ENCODE results near the gene RIOK2.
"Not testable (repeated sequence)": the region's sequence is repeated elsewhere in the genome, so short reads cannot be mapped to it uniquely, and the experiment has no call there.

The RIOK2 gene

GRCh38 chr5:97194366-97194765 lies 11.3 kb upstream of the RIOK2 start:
- no peak overlapping the region for H3K27ac ChIP-seq (ENCODE audit: low read depth, low read length)
- no peaks in the 10 kb centered on the region for H3K27me3 ChIP-seq (ENCODE audit: insufficient read depth, low read length)
- H2AFZ ChIP-seq (ENCODE audit: low read length, unreplicated experiment): no peak overlapping the region
- no peaks in the 10 kb centered on the region for H3K4me1 ChIP-seq (ENCODE audit: control insufficient read depth, insufficient read depth, low read length, unreplicated experiment)
- no peaks in the 10 kb centered on the region for H3K79me2 ChIP-seq (ENCODE audit: control insufficient read depth, insufficient read depth, low read length, unreplicated experiment)
- H3K36me3 ChIP-seq (ENCODE audit: insufficient read depth, low read length): no peaks in the 10 kb centered on the region
- no peak overlapping the region for H3K4me3 ChIP-seq (ENCODE audit: low read depth, low read length)

GRCh38 chr5:97193355-97193688 lies 10.3 kb upstream of the RIOK2 start:
- no peak overlapping the region for H3K4me3 ChIP-seq (ENCODE audit: low read depth, low read length)
- H3K27ac ChIP-seq (ENCODE audit: low read depth, low read length): no peak overlapping the region
- H3K36me3 ChIP-seq (ENCODE audit: insufficient read depth, low read length): no peaks in the 10 kb centered on the region
- no peaks in the 10 kb centered on the region for H3K27me3 ChIP-seq (ENCODE audit: insufficient read depth, low read length)
- no peak overlapping the region for H2AFZ ChIP-seq (ENCODE audit: low read length, unreplicated experiment)
- no peaks in the 10 kb centered on the region for H3K4me1 ChIP-seq (ENCODE audit: control insufficient read depth, insufficient read depth, low read length, unreplicated experiment)
- H3K79me2 ChIP-seq (ENCODE audit: control insufficient read depth, insufficient read depth, low read length, unreplicated experiment): no peaks in the 10 kb centered on the region

GRCh38 chr5:97192580-97193354 lies 9.7 kb upstream of the RIOK2 start:
- no peaks in the 10 kb centered on the region for H3K79me2 ChIP-seq (ENCODE audit: control insufficient read depth, insufficient read depth, low read length, unreplicated experiment)
- no peak overlapping the region for H3K27ac ChIP-seq (ENCODE audit: low read depth, low read length)
- H3K4me3 ChIP-seq (ENCODE audit: low read depth, low read length): no peak overlapping the region

GRCh38 chr5:97191893-97192292 lies 8.8 kb upstream of the RIOK2 start:
- Histone ChIP-seq H3K79me2 (ENCODE audit: control insufficient read depth, insufficient read depth, low read length, unreplicated experiment) (no peaks in the 10 kb centered on the region), H3K4me1 (ENCODE audit: control insufficient read depth, insufficient read depth, low read length, unreplicated experiment) (no peaks in the 10 kb centered on the region), H3K27me3 (ENCODE audit: insufficient read depth, low read length) (no peaks in the 10 kb centered on the region), H2AFZ (ENCODE audit: low read length, unreplicated experiment) (no peak overlapping the region), H3K36me3 (ENCODE audit: insufficient read depth, low read length) (no peaks in the 10 kb centered on the region), H3K4me3 (ENCODE audit: low read depth, low read length) (no peak overlapping the region), H3K27ac (ENCODE audit: low read depth, low read length) (no peak overlapping the region)

More at GRCh38 chr5:97192580-97193354, 9.7 kb upstream of the RIOK2 start:
- Histone ChIP-seq H2AFZ (ENCODE audit: low read length, unreplicated experiment) (no peak overlapping the region), H3K27me3 (ENCODE audit: insufficient read depth, low read length) (no peaks in the 10 kb centered on the region), H3K36me3 (ENCODE audit: insufficient read depth, low read length) (no peaks in the 10 kb centered on the region), H3K4me1 (ENCODE audit: control insufficient read depth, insufficient read depth, low read length, unreplicated experiment) (no peaks in the 10 kb centered on the region)

- not testable (repeated sequence) for H3K4me1 ChIP-seq (ENCODE audit: control insufficient read depth, insufficient read depth, low read length, unreplicated experiment); H3K79me2 ChIP-seq (ENCODE audit: control insufficient read depth, insufficient read depth, low read length, unreplicated experiment); H3K36me3 ChIP-seq (ENCODE audit: insufficient read depth, low read length); H3K4me3 ChIP-seq (ENCODE audit: low read depth, low read length); H3K27ac ChIP-seq (ENCODE audit: low read depth, low read length); H3K27me3 ChIP-seq (ENCODE audit: insufficient read depth, low read length); H2AFZ ChIP-seq (ENCODE audit: low read length, unreplicated experiment)
Measured at GRCh38 chr5:97189523-97189922, 6.5 kb upstream of the RIOK2 start.

- peak overlapping the region; percentile 90 for H2AFZ ChIP-seq (ENCODE audit: low read length, unreplicated experiment)
- peaks cover 47% of the 10 kb centered on the region for H3K79me2 ChIP-seq (ENCODE audit: control insufficient read depth, insufficient read depth, low read length, unreplicated experiment)
- peaks cover 14% of the 10 kb centered on the region for H3K4me1 ChIP-seq (ENCODE audit: control insufficient read depth, insufficient read depth, low read length, unreplicated experiment)
- peaks cover 5% of the 10 kb centered on the region for H3K36me3 ChIP-seq (ENCODE audit: insufficient read depth, low read length)
- no peaks in the 10 kb centered on the region for H3K27me3 ChIP-seq (ENCODE audit: insufficient read depth, low read length)
- H3K27ac ChIP-seq (ENCODE audit: low read depth, low read length): peak overlapping the region; percentile 80
- H3K4me3 ChIP-seq (ENCODE audit: low read depth, low read length): peak overlapping the region; percentile 87
Measured at GRCh38 chr5:97183930-97184213, 825 bp upstream of the RIOK2 start.

GRCh38 chr5:97182571-97183099 lies 412 bp downstream of the RIOK2 start:
- Histone ChIP-seq H3K79me2 (ENCODE audit: control insufficient read depth, insufficient read depth, low read length, unreplicated experiment) (peaks cover 58% of the 10 kb centered on the region), H3K4me3 (ENCODE audit: low read depth, low read length) (peak overlapping the region; percentile 87), H3K27ac (ENCODE audit: low read depth, low read length) (peak overlapping the region; percentile 80), H2AFZ (ENCODE audit: low read length, unreplicated experiment) (peak overlapping the region; percentile 40), H3K4me1 (ENCODE audit: control insufficient read depth, insufficient read depth, low read length, unreplicated experiment) (peaks cover 14% of the 10 kb centered on the region), H3K27me3 (ENCODE audit: insufficient read depth, low read length) (no peaks in the 10 kb centered on the region), H3K36me3 (ENCODE audit: insufficient read depth, low read length) (peaks cover 8% of the 10 kb centered on the region)

- peaks cover 14% of the 10 kb centered on the region for H3K36me3 ChIP-seq (ENCODE audit: insufficient read depth, low read length)
- peaks cover 62% of the 10 kb centered on the region for H3K79me2 ChIP-seq (ENCODE audit: control insufficient read depth, insufficient read depth, low read length, unreplicated experiment)
Measured at GRCh38 chr5:97181856-97182545, 1.0 kb downstream of the RIOK2 start.

GRCh38 chr5:97179457-97179856 lies 3.6 kb downstream of the RIOK2 start:
- Histone ChIP-seq H3K79me2 (ENCODE audit: control insufficient read depth, insufficient read depth, low read length, unreplicated experiment) (peaks cover 56% of the 10 kb centered on the region), H3K36me3 (ENCODE audit: insufficient read depth, low read length) (peaks cover 29% of the 10 kb centered on the region), H3K4me1 (ENCODE audit: control insufficient read depth, insufficient read depth, low read length, unreplicated experiment) (peaks cover 12% of the 10 kb centered on the region)
- not testable (repeated sequence) for H2AFZ ChIP-seq (ENCODE audit: low read length, unreplicated experiment); H3K4me3 ChIP-seq (ENCODE audit: low read depth, low read length); H3K27ac ChIP-seq (ENCODE audit: low read depth, low read length); H3K27me3 ChIP-seq (ENCODE audit: insufficient read depth, low read length)

More at GRCh38 chr5:97181856-97182545, 1.0 kb downstream of the RIOK2 start:
- H2AFZ ChIP-seq (ENCODE audit: low read length, unreplicated experiment): no peak overlapping the region
- H3K27ac ChIP-seq (ENCODE audit: low read depth, low read length): peak overlapping the region; percentile 80; the same call in 1 of the 2 replicates
- H3K27me3 ChIP-seq (ENCODE audit: insufficient read depth, low read length): no peaks in the 10 kb centered on the region
- peaks cover 14% of the 10 kb centered on the region for H3K4me1 ChIP-seq (ENCODE audit: control insufficient read depth, insufficient read depth, low read length, unreplicated experiment)
- peak overlapping the region; percentile 87 for H3K4me3 ChIP-seq (ENCODE audit: low read depth, low read length)

GRCh38 chr5:97172227-97172626 lies 10.8 kb downstream of the RIOK2 start:
- Histone ChIP-seq H3K27ac (ENCODE audit: low read depth, low read length) (no peak overlapping the region), H3K36me3 (ENCODE audit: insufficient read depth, low read length) (peaks cover 58% of the 10 kb centered on the region), H3K27me3 (ENCODE audit: insufficient read depth, low read length) (no peaks in the 10 kb centered on the region), H3K4me3 (ENCODE audit: low read depth, low read length) (no peak overlapping the region), H2AFZ (ENCODE audit: low read length, unreplicated experiment) (no peak overlapping the region), H3K4me1 (ENCODE audit: control insufficient read depth, insufficient read depth, low read length, unreplicated experiment) (no peaks in the 10 kb centered on the region), H3K79me2 (ENCODE audit: control insufficient read depth, insufficient read depth, low read length, unreplicated experiment) (peaks cover 4% of the 10 kb centered on the region)

- Histone ChIP-seq H3K27me3 (ENCODE audit: insufficient read depth, low read length) (no peaks in the 10 kb centered on the region), H3K4me1 (ENCODE audit: control insufficient read depth, insufficient read depth, low read length, unreplicated experiment) (no peaks in the 10 kb centered on the region), H2AFZ (ENCODE audit: low read length, unreplicated experiment) (no peak overlapping the region), H3K4me3 (ENCODE audit: low read depth, low read length) (no peak overlapping the region), H3K79me2 (ENCODE audit: control insufficient read depth, insufficient read depth, low read length, unreplicated experiment) (peaks cover 4% of the 10 kb centered on the region), H3K36me3 (ENCODE audit: insufficient read depth, low read length) (peaks cover 53% of the 10 kb centered on the region), H3K27ac (ENCODE audit: low read depth, low read length) (no peak overlapping the region)
Measured at GRCh38 chr5:97171703-97172102, 11.3 kb downstream of the RIOK2 start.
